Heart right ventricle (tissue), 16 donors: Measurements from ENCODE around the gene HOXA9. TPM values are rescaled to one million over a fixed set of nuclear protein-coding genes. Genes with fewer than 3 reads are reported as not detected.

Experiments used
- ATAC-seq, 8 donors: fragments of 200-7000 bp; cut with Tn5 transposase; one replicate each; pipeline ENCODE4 v1.9.1; 2020; ENCODE audit warnings: mild to moderate bottlenecking in 8 of 8, moderate library complexity in 8 of 8, moderate number of reproducible peaks in 1 of 8
- DNase-seq, 2 donors: peaks; one replicate each; pipeline ENCODE4 v3.0.0-alpha.2; 2020
- H3K27ac ChIP-seq, 10 donors: fragments of 200-600 bp; sonication (generic) in 2 of 10; one replicate each; pipeline versions ENCODE4 v1.5.0 to v1.8.0; 2020 to 2022; ENCODE audit warnings: mild to moderate bottlenecking in 3 of 10
- H3K27me3 ChIP-seq, 7 donors: fragments of 200-600 bp; one replicate each; pipeline ENCODE4 v1.8.0; 2021 to 2022; ENCODE audit warnings: mild to moderate bottlenecking in 2 of 7
- H3K36me3 ChIP-seq, 9 donors: fragments of 200-600 bp; sonication (generic) in 1 of 9; one replicate each; pipeline versions ENCODE4 v1.5.0 to v1.8.0; 2020 to 2022; ENCODE audit warnings: mild to moderate bottlenecking in 2 of 9
- H3K4me1 ChIP-seq, 9 donors: fragments of 200-600 bp; sonication (generic) in 1 of 9; one replicate each; pipeline versions ENCODE4 v1.5.0 to v1.8.0; 2020 to 2022; ENCODE audit warnings: mild to moderate bottlenecking in 4 of 9
- H3K4me3 ChIP-seq, 10 donors: fragments of 200-600 bp; sonication (generic) in 2 of 10; one replicate each; pipeline versions ENCODE4 v1.5.0 to v1.8.0; 2020 to 2022; ENCODE audit warnings: mild to moderate bottlenecking in 7 of 10, moderate library complexity in 2 of 10
- H3K9me3 ChIP-seq, 11 donors: fragments of 200-600 bp in 10 of 11; sonication (generic) in 2 of 11; one replicate each; pipeline versions ENCODE4 v1.5.0 to v1.8.0; 2013 to 2022; ENCODE audit warnings: mild to moderate bottlenecking in 2 of 11, control low read depth in 1 of 11, moderate library complexity in 1 of 11
- CTCF ChIP-seq, 9 donors: fragments of 200-600 bp; sonication (generic) in 2 of 9; IDR thresholded peaks; one replicate each; pipeline versions ENCODE4 v1.5.0 to v1.8.0; 2021 to 2022; ENCODE audit warnings: antibody characterized with exemption in 9 of 9, mild to moderate bottlenecking in 5 of 9, moderate library complexity in 1 of 9
- WGBS, 2 donors: extraction: QIAGEN DNeasy Blood & Tissue Kit; methylation state at CpG; one replicate each; pipeline ENCODE4 v1.1.7; 2013; ENCODE audit warnings: inconsistent platforms in 1 of 2; 5-methylcytosine and 5-hydroxymethylcytosine counted together
- intact Hi-C, 10 donors: fragments of 100-400 bp; cut with DNase I; formaldehyde crosslinking; loops; one replicate each; pipeline versions ENCODE4 v1.11.1 to v1.14.2; 2022
- polyA plus RNA-seq, 2 donors: library from polyadenylated mRNA; stranded (reverse); fragments of 200-250 nt; gene quantifications; one replicate each; pipeline ENCODE4 v1.2.3, GENCODE V29; 2013
- total RNA-seq, 10 donors: library from RNA; stranded (reverse); fragmentation: NEBNext Ultra II Directional in 3 of 10; extraction: Animal tissue kit (Norgen Biotek cat#: 25700) in 3 of 10; gene quantifications; one replicate each; pipeline versions ENCODE4 v1.2.1 to v1.2.4, GENCODE V29; 2021 to 2023
- donor health status: Arrhythmogenic right ventricular cardiomyopathy.
- donor health status: ischemic (EF 13 %, LVEDD 7.1; RV severe dilation, severe dysfunction).
- donor health status: healthy with polysubstance abuse.
- donor health status: DM: no; HTN: yes; CAD: no.
- donor health status: DM: no; HTN: no; CAD: no.
- donor health status: ischemic (EF 25% LVEDD 6.9; RV normal size, moderate dysfunction).
- donor health status: ischemic (EF 25% LVEDD 5.7; RV mildly dilated, moderate dysfunction).
- donor health status: healthy.
- donor health status: DM: yes; HTN: yes; CAD: no.
- donor health status: Ischemic cardiomyopathy.
- donor health status: ischemic (EF 35%, LVEDD 5.7; RV mildly dilated, moderate dysfunction).
- donor health status: nonischemic (EF 11% LVEDD 7.7; RV severe dilation, severe dysfunction).
- donor health status: DM: yes; HTN: yes; CAD: no.
- donor health status: PGD.
- donor health status: ischemic (EF 29% LVEDD 5.4; RV normal size, mild dysfunction).
- donor health status: nonischemic (EF 23%, LVEDD 6.1; RV moderate dilation, normal function).

HOXA9 gene
- total and polyA plus RNA-seq, 12 donors: not detected

GRCh38 chr7:27153526-27153925 lies 11.8 kb downstream of the HOXA9 start:
- Histone ChIP-seq H3K36me3 (peaks cover 0 to 8% (median 0%) of the 10 kb centered on the region in 9 donors), H3K27ac (no peak overlapping the region), H3K4me3 (no peak overlapping the region), H3K9me3 (no peaks in the 10 kb centered on the region), H3K4me1 (peaks cover 0 to 66% (median 27%) of the 10 kb centered on the region in 9 donors), H3K27me3 (peaks cover 71 to 100% (median 100%) of the 10 kb centered on the region in 7 donors)
- ATAC-seq (no peak), DNase-seq (no peak)
- 28 to 31% methylated on average over 3 of the region's 3 CpGs for WGBS, 2 donors
- TF ChIP-seq CTCF (IDR thresholded peaks at IDR 0.05): no peak
- intact Hi-C loops: loop anchor here in 4 of 10 donors (10.0 kb wide), 4 partner anchors 299 to 1299 kb away; no protein-coding TSS in a partner anchor

- no peak overlapping the region for H3K27ac ChIP-seq
- peaks cover 74 to 100% (median 100%) of the 10 kb centered on the region in 7 donors for H3K27me3 ChIP-seq
- peaks cover 0 to 8% (median 0%) of the 10 kb centered on the region in 9 donors for H3K36me3 ChIP-seq
- 5 to 10% methylated on average over 22 of the region's 22 CpGs for WGBS, 2 donors
- no peaks in the 10 kb centered on the region for H3K9me3 ChIP-seq
- DNase-seq (no peak), ATAC-seq (no peak)
- no peak for TF ChIP-seq CTCF (IDR thresholded peaks at IDR 0.05)
- peak overlapping the region in 1 of 10 donors; percentile 20 for H3K4me3 ChIP-seq
- intact Hi-C loops: loop anchor here in 4 of 10 donors (10.0 kb wide), 4 partner anchors 298 to 1298 kb away; no protein-coding TSS in a partner anchor
- peaks cover 0 to 68% (median 32%) of the 10 kb centered on the region in 9 donors for H3K4me1 ChIP-seq
These were observed 12.4 kb downstream of the HOXA9 start for GRCh38 chr7:27152816-27153442.

- H3K27ac ChIP-seq: no peak within 1 kb of the TSS
- DNase-seq: no peak
- H3K4me1 ChIP-seq: peaks cover 0 to 70% (median 39%) of the 10 kb centered on the region in 9 donors
- H3K4me3 ChIP-seq: peak within 1 kb of the TSS in 1 of 10 donors; percentile 41
- TF ChIP-seq CTCF (IDR thresholded peaks at IDR 0.05): no peak
- H3K36me3 ChIP-seq: peaks cover 0 to 8% (median 0%) of the 10 kb centered on the region in 9 donors
- H3K27me3 ChIP-seq: peaks cover 75 to 100% (median 100%) of the 10 kb centered on the region in 7 donors
- intact Hi-C loops: loop anchor here in 4 of 10 donors (10.0 kb wide), 4 partner anchors 297 to 1297 kb away; no protein-coding TSS in a partner anchor
- ATAC-seq: no peak
- no peaks in the 10 kb centered on the region for H3K9me3 ChIP-seq
- 5% methylated on average over 53 of the region's 53 CpGs for WGBS, 2 donors
These were observed 13.2 kb downstream of the HOXA9 start, which contains the start of gene HOXA3 for GRCh38 chr7:27151931-27152815. Gene HOXA3 (minus strand): TSS chr7:27152583. CDS start chr7:27110640, 41,943 bp downstream.

GRCh38 chr7:27151341-27151930 lies 13.9 kb downstream of the HOXA9 start:
- Histone ChIP-seq H3K36me3 (peaks cover 0 to 5% (median 0%) of the 10 kb centered on the region in 9 donors), H3K27ac (no peak overlapping the region), H3K9me3 (no peaks in the 10 kb centered on the region), H3K27me3 (peaks cover 68 to 100% (median 100%) of the 10 kb centered on the region in 7 donors), H3K4me3 (peak overlapping the region in 9 of 10 donors; percentile 16 to 47 (median 30)), H3K4me1 (peaks cover 0 to 65% (median 37%) of the 10 kb centered on the region in 9 donors)
- no peak for DNase-seq
- 1 to 6% methylated on average over 27 of the region's 27 CpGs for WGBS, 2 donors
- intact Hi-C loops: loop anchor here in 4 of 10 donors (10.0 kb wide), 4 partner anchors 297 to 1297 kb away; no protein-coding TSS in a partner anchor
- ATAC-seq: no peak
- no peak for TF ChIP-seq CTCF (IDR thresholded peaks at IDR 0.05)
